Left lung (tissue), 10 donors: Measurements from ENCODE around the gene ZNG1C. TPM values are rescaled to one million over a fixed set of nuclear protein-coding genes. Genes with fewer than 3 reads are reported as not detected.
"Not testable (repeated sequence)": the region's sequence is repeated elsewhere in the genome, so short reads cannot be mapped to it uniquely, and the experiment has no call there.

Experiments
- ATAC-seq: fragments of 200-7000 bp; cut with Tn5 transposase; one replicate; pipeline ENCODE4 v1.9.1; 2020; ENCODE audit warnings: moderate library complexity
- DNase-seq, 4 donors: peaks; one replicate each; pipeline ENCODE4 v3.0.0-alpha.2; 2013 to 2020
- H3K27ac ChIP-seq, 2 donors: fragments of 200-600 bp; sonication (generic) in 1 of 2; one replicate each; pipeline versions ENCODE4 v1.5.0 to v1.8.0; 2020 to 2021
- H3K27me3 ChIP-seq, 2 donors: fragments of 200-600 bp; sonication (generic) in 1 of 2; one replicate each; pipeline versions ENCODE4 v1.5.0 to v1.8.0; 2020 to 2021
- H3K36me3 ChIP-seq, 2 donors: fragments of 200-600 bp; sonication (generic) in 1 of 2; one replicate each; pipeline versions ENCODE4 v1.5.0 to v1.8.0; 2020 to 2021
- H3K4me1 ChIP-seq, 2 donors: fragments of 200-600 bp; one replicate each; pipeline ENCODE4 v1.8.0; 2021
- H3K4me3 ChIP-seq, 2 donors: fragments of 200-600 bp; sonication (generic) in 1 of 2; one replicate each; pipeline versions ENCODE4 v1.5.0 to v1.8.0; 2020 to 2021; ENCODE audit warnings: mild to moderate bottlenecking in 1 of 2
- H3K9me3 ChIP-seq, 2 donors: fragments of 200-600 bp; sonication (generic) in 1 of 2; one replicate each; pipeline versions ENCODE4 v1.5.0 to v1.8.0; 2020 to 2021
- intact Hi-C, 2 donors: fragments of 100-400 bp; cut with DNase I; formaldehyde crosslinking; loops; one replicate each; pipeline versions ENCODE4 v1.11.2 to v1.14.2; 2022
- polyA plus RNA-seq, 6 donors: library from polyadenylated mRNA; unstranded; fragments of 120-200 nt; gene quantifications; one replicate each; pipeline ENCODE4 v1.2.1, GENCODE V29; 2013; ENCODE audit not compliant: insufficient read length in 6 of 6
- total RNA-seq, 2 donors: library from RNA; stranded (reverse); fragmentation: NEBNext Ultra II Directional; extraction: Animal tissue kit (Norgen Biotek cat#: 25700); gene quantifications; one replicate each; pipeline ENCODE4 v1.2.1, GENCODE V29; 2021
- TF ChIP-seq, protein P1 (sequence below), 2 donors: fragments of 200-600 bp; sonication (generic) in 1 of 2; IDR thresholded peaks; one replicate each; pipeline versions ENCODE4 v1.5.0 to v1.8.0; 2021; ENCODE audit warnings: antibody characterized with exemption in 2 of 2
- donor health status: DM: no; HTN: yes; CAD: no.
- donor health status: DM: no; HTN: no; CAD: no.

ZNG1C gene
- total and polyA plus RNA-seq, 8 donors, result 16.7 to 31.2 (median 25.2) TPM

DNA sequence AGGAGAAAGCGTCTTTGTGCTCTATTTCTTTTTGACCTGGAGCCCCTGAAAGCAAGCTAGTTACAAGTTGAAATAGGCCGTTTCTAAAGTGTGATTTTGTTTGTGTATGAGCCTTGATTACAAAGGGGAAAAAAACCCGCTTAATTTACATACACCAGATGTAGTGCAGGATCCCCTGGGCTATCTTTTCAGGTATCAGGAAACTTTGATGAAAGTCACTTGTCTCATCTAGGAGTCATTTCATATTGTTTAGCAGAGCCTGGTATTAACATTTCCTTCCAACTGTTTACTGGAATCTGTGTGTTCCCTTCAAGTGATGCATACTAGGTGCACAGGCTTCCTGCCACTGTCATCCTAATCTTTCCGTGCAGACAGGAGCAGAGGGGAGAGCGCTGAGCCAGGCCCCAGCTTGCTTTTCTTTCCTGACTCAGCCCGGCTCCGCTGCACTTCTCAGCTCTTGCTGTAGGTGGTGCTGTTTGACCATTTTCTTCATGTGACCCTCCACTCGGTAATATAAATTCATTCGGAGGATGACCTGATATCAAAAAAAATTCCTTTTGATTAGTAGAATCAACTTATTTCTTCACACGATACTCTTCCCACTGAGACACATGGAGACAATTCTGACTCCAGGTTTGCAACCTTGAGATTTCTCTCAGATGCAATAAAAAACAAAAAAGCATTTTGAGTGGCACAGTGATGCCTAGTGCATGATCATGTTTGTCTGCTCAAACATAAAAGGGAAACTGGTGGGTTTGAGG, 100.7 kb downstream of the ZNG1C start:
- H3K9me3 ChIP-seq, intact Hi-C loops, H3K4me3 ChIP-seq, H3K4me1 ChIP-seq, H3K27ac ChIP-seq, H3K27me3 ChIP-seq, DNase-seq, H3K36me3 ChIP-seq: not testable (repeated sequence)
- TF ChIP-seq, protein P1, sequence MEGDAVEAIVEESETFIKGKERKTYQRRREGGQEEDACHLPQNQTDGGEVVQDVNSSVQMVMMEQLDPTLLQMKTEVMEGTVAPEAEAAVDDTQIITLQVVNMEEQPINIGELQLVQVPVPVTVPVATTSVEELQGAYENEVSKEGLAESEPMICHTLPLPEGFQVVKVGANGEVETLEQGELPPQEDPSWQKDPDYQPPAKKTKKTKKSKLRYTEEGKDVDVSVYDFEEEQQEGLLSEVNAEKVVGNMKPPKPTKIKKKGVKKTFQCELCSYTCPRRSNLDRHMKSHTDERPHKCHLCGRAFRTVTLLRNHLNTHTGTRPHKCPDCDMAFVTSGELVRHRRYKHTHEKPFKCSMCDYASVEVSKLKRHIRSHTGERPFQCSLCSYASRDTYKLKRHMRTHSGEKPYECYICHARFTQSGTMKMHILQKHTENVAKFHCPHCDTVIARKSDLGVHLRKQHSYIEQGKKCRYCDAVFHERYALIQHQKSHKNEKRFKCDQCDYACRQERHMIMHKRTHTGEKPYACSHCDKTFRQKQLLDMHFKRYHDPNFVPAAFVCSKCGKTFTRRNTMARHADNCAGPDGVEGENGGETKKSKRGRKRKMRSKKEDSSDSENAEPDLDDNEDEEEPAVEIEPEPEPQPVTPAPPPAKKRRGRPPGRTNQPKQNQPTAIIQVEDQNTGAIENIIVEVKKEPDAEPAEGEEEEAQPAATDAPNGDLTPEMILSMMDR (IDR thresholded peaks at IDR 0.05), result peak in 1 of 2 donors; percentile 41
- peak; percentile 99 for ATAC-seq

DNA sequence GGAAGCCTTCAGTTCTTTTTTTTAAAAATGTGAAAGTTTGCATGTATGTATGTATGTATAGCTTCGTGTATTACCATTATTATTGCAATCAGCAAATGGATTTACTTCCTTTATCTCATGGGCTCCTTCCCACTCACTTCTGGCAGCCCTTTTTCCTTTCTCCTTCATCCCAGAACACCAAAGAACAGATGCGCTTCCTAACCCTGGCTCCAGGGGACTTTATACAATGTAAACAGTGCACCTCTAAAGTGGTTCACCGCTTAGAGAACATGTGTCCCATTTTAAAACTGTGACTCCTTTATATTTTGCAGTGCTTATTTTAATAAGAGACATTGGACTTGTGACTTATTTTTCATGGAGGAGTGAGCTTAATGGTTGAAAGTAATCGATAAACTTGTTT, 101.5 kb downstream of the ZNG1C start:
- ATAC-seq, DNase-seq, H3K4me1 ChIP-seq, H3K9me3 ChIP-seq, H3K36me3 ChIP-seq, H3K4me3 ChIP-seq, H3K27ac ChIP-seq, H3K27me3 ChIP-seq, intact Hi-C loops: not testable (repeated sequence)

DNA sequence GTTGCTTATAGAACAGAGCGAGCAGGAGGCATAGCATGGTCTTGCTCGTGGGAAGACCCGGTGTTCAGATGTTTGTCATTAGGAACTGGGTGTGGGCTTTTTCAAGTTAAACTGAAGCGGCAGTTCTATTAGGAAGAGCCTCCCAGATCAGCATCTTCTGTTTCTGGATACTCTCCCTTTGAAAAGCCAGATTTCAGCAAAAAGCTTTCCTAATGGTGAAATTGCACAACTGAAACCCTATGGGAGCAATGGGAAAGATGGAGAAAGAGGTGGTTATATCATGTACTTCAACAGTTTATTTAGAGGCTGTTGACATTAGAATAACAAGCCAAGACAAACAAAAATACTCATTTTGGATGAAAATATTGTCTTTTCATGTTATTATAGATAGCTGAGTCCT, 102.2 kb downstream of the ZNG1C start:
- peak in 1 of 4 donors; percentile 42 for DNase-seq
- intact Hi-C loops, H3K36me3 ChIP-seq, H3K27ac ChIP-seq, H3K27me3 ChIP-seq, H3K9me3 ChIP-seq, H3K4me1 ChIP-seq, ATAC-seq, H3K4me3 ChIP-seq: not testable (repeated sequence)

Other genes starting within 250 kb of the ZNG1C start
- not detected for gene FOXD4L3, start 60.9 kb downstream of the ZNG1C start, total RNA-seq
- under 1 TPM in 2 of 6 donors, not detected in 4; 0.17 TPM for gene FOXD4L3, start 60.9 kb downstream of the ZNG1C start, polyA plus RNA-seq
- gene PGM5, start 114.6 kb downstream of the ZNG1C start, total RNA-seq, result 10 to 100 TPM; 12.7 to 21.7 TPM
- 10 to 100 TPM; 50.0 to 61.3 (median 54.4) TPM for gene PGM5, start 114.6 kb downstream of the ZNG1C start, polyA plus RNA-seq